ENCODE results near the gene CHAD.

The CHAD gene, protein sequence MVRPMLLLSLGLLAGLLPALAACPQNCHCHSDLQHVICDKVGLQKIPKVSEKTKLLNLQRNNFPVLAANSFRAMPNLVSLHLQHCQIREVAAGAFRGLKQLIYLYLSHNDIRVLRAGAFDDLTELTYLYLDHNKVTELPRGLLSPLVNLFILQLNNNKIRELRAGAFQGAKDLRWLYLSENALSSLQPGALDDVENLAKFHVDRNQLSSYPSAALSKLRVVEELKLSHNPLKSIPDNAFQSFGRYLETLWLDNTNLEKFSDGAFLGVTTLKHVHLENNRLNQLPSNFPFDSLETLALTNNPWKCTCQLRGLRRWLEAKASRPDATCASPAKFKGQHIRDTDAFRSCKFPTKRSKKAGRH

DNA sequence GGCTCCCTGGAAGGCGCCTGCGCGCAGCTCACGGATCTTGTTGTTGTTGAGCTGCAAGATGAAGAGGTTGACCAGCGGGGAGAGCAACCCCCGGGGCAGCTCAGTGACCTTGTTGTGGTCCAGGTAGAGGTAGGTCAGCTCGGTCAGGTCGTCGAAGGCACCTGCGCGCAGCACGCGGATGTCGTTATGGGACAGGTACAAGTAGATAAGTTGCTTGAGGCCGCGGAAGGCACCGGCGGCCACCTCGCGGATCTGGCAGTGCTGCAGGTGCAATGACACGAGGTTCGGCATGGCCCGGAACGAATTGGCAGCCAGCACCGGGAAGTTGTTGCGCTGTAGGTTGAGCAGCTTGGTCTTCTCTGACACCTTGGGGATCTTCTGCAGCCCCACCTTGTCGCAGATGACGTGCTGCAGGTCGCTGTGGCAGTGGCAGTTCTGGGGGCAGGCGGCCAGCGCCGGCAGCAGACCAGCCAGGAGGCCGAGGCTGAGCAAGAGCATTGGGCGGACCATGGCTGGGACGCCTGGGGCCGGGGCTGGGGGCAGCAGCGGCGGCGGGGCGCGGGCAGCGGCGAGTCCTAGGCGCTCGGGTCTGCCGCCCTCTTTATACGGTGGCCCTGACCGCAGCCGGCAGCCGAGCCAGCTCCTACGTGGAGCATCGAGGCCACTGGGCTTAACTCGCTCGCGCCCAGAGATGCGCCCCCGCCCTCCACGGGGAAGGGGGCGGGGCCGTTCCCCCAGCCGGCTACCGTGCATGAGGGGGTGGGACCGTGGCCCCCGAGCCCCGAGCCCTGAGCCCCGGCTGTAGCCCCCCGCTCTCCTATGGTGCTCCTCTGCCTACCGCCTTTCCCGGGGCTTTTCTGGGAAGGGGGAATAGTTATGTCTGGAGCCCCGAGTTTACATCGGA is at the start of gene CHAD:
CHAD (minus strand) TSS at position 577 of the 904 bp plus-strand sequence; CDS start at position 510, 67 bp downstream.
- no peak for TF ChIP-seq ZNF8 (CRISPR knock-in tag; IDR thresholded peaks at IDR 0.05)
- TF ChIP-seq PATZ1 (CRISPR knock-in tag; IDR thresholded peaks at IDR 0.05; ENCODE audit: borderline replicate concordance) = no peak
- no peak for TF ChIP-seq ESRRG (CRISPR knock-in tag; IDR thresholded peaks at IDR 0.05)
- TF ChIP-seq ZNF70 (CRISPR knock-in tag; IDR thresholded peaks at IDR 0.05) = no peak
- TF ChIP-seq RARB (CRISPR knock-in tag; IDR thresholded peaks at IDR 0.05) = no peak
- no peak for TF ChIP-seq CSDC2 (CRISPR knock-in tag; IDR thresholded peaks at IDR 0.05)
- ATAC-seq = peak; percentile 63

DNA sequence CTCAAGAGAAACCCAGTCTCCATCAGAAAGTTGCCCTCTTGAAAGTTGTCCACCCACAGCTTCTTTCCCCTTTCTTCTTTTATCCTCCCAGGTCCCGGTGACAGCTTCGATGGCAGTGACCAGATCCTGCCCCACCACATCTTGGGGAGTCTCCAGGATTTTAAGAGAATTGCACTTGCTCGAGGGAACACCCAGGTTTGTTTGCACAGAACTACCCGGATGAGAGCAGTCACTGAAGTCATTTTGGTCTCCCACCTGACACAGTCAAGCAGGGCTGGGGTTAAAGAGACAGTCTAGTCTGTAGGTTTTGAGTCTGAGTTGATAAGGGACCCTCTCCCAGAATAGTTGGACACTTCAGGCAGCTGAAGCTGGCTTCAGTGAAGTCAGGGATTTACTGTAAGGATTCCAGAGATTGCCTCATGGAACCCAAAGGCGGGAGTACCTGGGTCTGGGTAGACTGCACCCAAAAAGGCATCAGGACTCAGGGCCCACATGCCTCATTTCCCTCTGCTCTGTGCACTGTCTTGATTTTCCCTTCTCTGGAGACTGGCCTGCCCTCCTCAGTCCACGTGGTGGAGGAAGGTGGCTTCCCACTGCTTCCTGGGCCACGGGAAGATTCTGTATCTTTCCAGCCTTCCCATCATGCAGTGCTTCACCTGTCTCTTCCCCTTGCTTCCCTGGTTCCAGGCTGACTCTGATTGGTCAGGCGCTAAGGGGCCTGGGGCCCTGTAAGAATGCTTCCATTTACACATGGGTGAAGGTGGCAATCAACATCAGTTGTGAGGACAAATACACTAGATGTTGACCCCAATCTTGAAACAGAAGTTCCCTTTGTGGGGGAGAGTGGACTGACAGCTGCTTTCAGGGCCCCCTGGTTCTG is 49.1 kb upstream of the CHAD start:
- TF ChIP-seq POU6F1 (CRISPR knock-in tag; IDR thresholded peaks at IDR 0.05; ENCODE audit: borderline replicate concordance, low read depth) (no peak), TOX (CRISPR knock-in tag; IDR thresholded peaks at IDR 0.05; ENCODE audit: borderline replicate concordance) (no peak)
- TF ChIP-seq, protein P1, sequence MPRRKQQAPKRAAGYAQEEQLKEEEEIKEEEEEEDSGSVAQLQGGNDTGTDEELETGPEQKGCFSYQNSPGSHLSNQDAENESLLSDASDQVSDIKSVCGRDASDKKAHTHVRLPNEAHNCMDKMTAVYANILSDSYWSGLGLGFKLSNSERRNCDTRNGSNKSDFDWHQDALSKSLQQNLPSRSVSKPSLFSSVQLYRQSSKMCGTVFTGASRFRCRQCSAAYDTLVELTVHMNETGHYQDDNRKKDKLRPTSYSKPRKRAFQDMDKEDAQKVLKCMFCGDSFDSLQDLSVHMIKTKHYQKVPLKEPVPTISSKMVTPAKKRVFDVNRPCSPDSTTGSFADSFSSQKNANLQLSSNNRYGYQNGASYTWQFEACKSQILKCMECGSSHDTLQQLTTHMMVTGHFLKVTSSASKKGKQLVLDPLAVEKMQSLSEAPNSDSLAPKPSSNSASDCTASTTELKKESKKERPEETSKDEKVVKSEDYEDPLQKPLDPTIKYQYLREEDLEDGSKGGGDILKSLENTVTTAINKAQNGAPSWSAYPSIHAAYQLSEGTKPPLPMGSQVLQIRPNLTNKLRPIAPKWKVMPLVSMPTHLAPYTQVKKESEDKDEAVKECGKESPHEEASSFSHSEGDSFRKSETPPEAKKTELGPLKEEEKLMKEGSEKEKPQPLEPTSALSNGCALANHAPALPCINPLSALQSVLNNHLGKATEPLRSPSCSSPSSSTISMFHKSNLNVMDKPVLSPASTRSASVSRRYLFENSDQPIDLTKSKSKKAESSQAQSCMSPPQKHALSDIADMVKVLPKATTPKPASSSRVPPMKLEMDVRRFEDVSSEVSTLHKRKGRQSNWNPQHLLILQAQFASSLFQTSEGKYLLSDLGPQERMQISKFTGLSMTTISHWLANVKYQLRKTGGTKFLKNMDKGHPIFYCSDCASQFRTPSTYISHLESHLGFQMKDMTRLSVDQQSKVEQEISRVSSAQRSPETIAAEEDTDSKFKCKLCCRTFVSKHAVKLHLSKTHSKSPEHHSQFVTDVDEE (CRISPR knock-in tag; IDR thresholded peaks at IDR 0.05) = no peak
- no peak for ATAC-seq

DNA sequence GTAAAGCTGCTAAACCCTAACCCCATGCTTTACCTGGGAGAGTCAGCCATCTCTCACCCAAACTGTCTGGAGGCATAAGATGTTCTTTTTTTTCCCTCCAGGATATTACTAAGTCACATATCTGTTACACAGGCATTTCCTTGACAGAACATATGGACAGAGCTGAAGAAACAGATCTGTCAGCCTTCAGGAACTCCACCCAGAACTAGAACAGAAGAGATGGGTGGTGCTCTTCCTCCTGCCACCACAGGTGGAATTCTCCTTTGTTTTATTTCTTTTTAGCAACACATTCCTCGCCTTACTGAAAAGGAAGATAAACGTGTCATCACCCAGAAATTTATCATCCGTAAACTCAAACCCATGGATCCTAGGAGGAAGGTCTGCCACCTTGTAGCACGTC is 48.3 kb upstream of the CHAD start:
- ATAC-seq = no peak
- TF ChIP-seq ZC3H10 (CRISPR knock-in tag; IDR thresholded peaks at IDR 0.05) (no peak), BACH2 (CRISPR knock-in tag; IDR thresholded peaks at IDR 0.05; ENCODE audit: borderline replicate concordance) (no peak), CSDC2 (CRISPR knock-in tag; IDR thresholded peaks at IDR 0.05) (no peak), SNAI2 (CRISPR knock-in tag; IDR thresholded peaks at IDR 0.05) (no peak), TCF4 (CRISPR knock-in tag; IDR thresholded peaks at IDR 0.05; ENCODE audit: borderline replicate concordance) (no peak), RARB (CRISPR knock-in tag; IDR thresholded peaks at IDR 0.05) (no peak), ZFP3 (CRISPR knock-in tag; IDR thresholded peaks at IDR 0.05) (no peak), POU6F1 (CRISPR knock-in tag; IDR thresholded peaks at IDR 0.05; ENCODE audit: borderline replicate concordance, low read depth) (no peak), CREB5 (CRISPR knock-in tag; IDR thresholded peaks at IDR 0.05; ENCODE audit: low read depth) (no peak), PATZ1 (CRISPR knock-in tag; IDR thresholded peaks at IDR 0.05; ENCODE audit: borderline replicate concordance) (no peak)
- TF ChIP-seq, protein P1 (CRISPR knock-in tag; IDR thresholded peaks at IDR 0.05) = no peak
- TF ChIP-seq, protein P2, sequence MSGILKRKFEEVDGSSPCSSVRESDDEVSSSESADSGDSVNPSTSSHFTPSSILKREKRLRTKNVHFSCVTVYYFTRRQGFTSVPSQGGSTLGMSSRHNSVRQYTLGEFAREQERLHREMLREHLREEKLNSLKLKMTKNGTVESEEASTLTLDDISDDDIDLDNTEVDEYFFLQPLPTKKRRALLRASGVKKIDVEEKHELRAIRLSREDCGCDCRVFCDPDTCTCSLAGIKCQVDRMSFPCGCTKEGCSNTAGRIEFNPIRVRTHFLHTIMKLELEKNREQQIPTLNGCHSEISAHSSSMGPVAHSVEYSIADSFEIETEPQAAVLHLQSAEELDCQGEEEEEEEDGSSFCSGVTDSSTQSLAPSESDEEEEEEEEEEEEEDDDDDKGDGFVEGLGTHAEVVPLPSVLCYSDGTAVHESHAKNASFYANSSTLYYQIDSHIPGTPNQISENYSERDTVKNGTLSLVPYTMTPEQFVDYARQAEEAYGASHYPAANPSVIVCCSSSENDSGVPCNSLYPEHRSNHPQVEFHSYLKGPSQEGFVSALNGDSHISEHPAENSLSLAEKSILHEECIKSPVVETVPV (CRISPR knock-in tag; IDR thresholded peaks at IDR 0.05) = no peak

Measured in SK-N-SH treated with all-trans-retinoic acid at 6 μM for 48 hours (cell line).